HG02938 (cell line): ENCODE results near the gene STUM.
"Not testable (repeated sequence)": the region's sequence is repeated elsewhere in the genome, so short reads cannot be mapped to it uniquely, and the experiment has no call there.

ENCODE experiments used
- ATAC-seq: cut with Tn5 transposase; IDR thresholded peaks from one replicate; pipeline ENCODE4 v1.9.1; 2021; ENCODE audit warnings: mild to moderate bottlenecking, moderate library complexity; ENCODE audit not compliant: unreplicated experiment

STUM gene

DNA sequence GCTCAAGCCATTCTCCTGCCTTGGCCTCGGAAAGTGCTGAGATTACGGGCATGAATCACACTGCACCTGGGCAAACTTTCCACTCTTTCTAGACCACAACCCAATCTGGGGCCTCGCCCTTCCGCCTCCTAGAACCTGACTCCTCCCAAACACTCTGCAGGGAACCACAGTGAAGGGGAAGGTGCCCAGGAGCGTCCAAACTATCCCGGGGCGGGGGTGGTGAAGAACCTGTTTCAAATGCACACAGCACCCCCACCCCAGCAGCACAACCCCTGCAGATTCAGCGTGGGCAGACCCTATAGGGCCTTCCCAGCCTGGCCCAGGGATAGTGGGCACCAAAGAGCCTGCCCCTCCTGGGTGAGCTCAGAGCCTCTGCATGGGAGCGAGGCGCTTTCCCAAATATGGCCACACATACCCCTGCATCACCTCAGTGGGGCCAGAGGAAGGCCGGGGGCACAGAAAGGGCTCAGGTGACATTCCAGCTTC, 86.9 kb downstream of the STUM start:
- ATAC-seq: no peak

- no peak for ATAC-seq
Measured at GRCh38 chr1:226636847-226637096, 88.2 kb downstream of the STUM start.

DNA sequence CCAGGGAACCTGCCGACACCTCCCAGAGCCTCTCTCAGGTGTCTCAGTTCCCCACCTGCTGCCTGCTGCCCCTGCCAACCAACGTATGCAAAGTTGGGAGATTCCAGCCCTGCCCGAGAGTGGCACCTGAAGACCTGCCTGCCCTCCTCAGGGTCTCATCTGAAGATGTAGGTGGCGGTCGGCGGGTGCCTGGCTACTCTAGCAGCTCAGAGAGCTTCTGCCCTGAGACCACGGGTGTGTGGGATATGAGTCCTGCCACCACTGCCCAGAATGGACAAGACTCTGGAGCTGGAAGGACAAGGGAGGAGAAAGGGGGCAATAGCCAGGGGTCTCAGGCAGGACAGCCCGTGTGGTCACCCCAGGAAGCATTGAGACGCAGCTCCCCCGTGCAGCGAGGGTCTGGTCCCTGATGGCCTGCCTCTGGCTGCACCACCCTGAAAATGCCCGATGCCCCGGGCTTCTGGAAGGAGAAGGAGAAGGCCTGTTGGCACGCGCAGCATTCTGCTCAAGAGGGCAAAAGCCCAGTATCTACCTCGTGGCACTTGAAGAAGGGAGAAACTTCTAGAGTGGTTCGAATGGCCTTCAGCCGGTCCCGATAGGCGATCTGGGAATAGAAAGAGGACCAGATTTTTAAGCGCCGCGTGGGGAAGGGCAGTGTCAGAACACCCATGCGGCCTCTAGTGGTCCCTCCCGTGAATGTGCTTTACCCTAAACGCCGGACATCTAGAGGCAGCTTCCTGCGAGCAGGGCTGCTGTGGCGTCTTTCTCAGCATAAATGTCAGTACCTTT, 88.8 kb downstream of the STUM start:
- ATAC-seq: no peak

DNA sequence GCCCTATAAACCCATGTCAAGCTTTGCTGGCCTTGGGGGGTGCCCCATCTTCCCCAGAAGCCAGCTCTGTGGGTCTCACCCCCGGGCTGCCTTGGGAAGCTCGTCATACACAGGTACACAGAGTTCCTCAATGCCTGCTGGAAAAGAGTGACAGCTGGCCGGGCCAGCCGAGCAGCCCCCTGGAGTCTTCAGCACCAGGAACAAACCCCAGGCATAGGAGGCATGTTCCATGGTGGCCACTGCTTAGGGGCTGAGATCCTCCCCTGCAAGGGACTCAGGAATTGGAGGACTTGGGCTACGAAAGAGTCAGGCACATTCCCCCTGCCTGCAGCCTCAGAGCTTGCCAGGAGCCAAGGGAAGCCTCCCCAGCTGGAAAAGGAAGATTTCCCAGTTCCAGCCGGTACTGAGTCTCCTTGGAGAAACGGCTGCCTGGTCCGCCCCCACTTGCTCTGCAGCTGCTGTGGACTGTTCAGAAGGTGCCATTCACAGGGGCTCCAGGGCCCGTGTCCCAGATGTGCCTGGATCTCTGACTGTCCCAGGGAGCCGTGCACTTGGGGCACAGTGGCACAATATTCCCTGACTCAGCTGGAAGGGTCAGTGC, 89.5 kb downstream of the STUM start:
- ATAC-seq: no peak

DNA sequence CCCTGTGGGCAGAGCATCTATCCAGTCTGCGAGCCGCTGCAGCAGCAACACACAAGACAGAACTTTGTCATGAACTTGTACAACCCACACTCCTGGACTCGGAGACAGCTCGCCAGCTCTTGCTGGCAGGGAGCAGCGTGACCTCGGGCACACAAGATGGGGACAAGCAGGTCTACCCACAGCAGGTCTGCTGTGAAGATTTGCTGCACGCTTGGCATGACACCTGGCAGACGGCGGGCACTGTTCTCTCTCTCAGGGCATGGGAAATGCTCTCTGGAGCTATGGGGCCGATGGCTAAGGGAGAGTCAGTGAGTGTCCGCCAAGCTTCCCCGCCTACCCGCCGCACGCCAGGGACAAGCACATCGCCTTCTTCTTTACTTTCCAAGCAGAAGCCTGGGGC, 90.0 kb downstream of the STUM start:
- no peak for ATAC-seq

DNA sequence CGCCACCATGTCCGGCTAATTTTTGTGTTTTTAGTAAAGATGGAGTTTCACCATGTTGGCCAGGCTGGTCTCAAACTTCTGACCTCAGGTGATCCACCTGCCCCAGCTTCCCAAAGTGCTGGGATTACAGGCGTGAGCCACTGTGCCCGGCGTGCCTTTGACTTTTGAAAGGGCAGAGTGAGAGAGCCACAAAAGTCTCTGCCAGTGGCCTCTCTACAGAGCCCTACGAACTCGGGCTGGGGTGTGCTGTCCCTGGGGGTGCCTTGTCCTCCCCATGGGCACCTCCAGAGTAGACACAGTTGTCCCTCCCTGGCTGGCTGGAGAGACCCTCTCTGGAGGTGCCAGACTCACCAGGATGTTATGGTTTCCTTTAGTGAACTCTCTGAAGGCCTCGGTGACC, 90.6 kb downstream of the STUM start:
- not testable (repeated sequence) for ATAC-seq

- no peak for ATAC-seq
Measured at GRCh38 chr1:226639631-226640061, 91.1 kb downstream of the STUM start.

DNA sequence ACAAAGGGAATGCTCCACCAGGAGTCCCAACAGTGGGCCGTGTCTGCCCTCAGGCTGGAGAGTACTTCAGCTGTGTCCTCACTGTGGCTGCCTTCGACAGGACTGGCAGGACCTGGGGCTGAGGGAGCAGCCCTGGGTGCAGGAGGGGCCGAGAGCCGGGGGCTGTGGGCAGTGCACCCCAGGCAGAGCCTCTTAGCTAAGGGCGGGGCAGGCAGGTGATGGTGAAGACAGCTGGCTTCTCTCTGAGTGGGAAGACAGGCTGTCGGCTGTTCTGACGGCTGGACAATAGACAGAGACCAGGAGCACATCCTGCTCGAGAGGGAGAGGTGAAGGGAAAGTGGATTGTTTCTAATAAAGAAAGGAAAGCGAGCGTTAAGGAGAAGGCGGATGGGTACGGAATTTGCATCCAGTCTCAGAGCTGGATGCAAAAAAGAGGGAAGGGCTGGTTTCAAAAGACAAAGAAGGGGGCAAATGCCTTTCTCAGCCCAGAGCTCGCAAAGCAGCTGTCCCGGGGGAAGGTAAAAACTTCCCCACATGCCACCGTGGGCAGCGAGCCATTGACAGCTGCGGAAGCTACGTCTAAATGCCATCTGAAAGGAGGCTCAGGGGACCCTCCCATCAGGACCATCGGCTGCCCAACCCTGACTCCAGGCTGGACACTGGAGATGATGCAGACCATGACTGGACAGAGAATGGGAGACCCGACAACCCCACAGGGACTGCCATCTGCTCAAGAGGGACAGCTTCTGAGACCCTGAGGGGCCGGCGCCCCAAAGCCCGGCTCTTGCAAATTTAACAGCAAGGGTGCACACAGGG, 92.0 kb downstream of the STUM start:
- no peak for ATAC-seq

GRCh38 chr1:226641671-226642231, 93.2 kb downstream of the STUM start:
- ATAC-seq: no peak

DNA sequence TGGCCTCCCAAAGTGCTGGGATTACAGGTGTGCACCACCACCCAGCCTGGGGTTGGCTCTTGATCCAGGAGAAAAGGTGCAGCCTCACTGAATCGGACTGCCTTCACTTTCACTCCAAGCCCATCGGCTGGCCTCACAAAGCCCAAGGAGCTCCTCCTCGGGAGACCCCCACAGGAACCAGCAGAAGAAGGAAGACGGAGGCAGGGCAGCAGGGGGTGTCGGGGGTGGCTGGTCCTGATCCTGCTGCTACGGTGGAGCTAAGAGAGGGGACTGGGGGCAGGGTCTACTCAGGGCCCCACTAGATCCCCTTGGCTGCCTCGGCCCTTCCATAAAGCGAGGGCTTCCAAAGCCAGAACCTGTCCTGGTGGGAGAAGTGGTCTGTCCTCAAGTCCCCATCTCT, 93.9 kb downstream of the STUM start:
- no peak for ATAC-seq

DNA sequence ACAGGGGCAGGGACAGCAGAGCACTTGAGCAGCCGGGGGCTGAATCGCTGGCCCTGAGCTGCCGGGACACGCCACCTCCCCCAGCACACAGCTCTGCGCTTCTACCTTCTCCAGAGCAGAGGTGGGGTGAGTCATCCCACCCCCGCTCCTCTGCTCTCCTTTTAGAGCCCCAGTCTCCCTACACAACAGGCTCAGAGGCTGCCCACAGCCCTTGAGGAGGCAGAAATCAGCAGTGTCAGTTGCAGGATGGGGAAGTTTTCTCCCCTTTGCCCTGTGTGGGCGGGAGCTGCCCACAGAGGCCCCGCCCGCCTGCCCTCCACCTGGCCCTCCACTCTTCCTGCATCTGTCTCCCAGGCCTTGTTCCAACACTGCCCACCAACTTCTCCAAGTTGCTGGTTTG, 94.6 kb downstream of the STUM start:
- peak; percentile 57 for ATAC-seq

GRCh38 chr1:226643611-226644540, 95.3 kb downstream of the STUM start:
- ATAC-seq: peak; percentile 38

DNA sequence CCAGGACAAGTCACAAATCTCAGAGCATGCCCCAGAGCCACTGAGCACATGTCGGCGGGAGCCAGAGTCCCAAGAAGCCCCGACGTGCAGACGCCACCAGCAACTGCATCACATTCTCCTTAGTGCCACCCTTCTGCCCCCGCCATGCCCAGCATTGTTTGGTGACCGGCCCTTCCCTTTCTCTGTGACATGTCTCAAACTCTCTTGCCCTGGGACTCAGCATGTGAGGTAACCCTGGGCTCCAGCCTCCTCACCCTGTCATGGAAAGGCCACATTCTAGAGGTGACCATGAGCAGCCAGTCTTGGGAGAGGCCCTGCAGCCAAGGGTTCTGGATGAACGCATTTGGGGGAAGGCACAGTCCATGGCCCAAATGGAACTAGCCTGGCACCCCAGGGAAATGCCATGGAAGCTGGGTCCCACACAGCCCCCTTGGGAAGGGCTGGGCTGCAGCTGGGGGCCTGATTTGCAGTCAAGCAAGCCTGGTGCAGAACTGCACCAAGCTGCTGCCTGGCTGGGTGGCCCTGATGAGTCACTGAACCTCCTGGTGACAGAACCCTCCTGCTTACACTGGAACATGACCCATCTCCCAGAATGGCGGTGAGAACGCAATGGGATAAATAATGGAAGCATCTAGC, 96.1 kb downstream of the STUM start:
- ATAC-seq: no peak

DNA sequence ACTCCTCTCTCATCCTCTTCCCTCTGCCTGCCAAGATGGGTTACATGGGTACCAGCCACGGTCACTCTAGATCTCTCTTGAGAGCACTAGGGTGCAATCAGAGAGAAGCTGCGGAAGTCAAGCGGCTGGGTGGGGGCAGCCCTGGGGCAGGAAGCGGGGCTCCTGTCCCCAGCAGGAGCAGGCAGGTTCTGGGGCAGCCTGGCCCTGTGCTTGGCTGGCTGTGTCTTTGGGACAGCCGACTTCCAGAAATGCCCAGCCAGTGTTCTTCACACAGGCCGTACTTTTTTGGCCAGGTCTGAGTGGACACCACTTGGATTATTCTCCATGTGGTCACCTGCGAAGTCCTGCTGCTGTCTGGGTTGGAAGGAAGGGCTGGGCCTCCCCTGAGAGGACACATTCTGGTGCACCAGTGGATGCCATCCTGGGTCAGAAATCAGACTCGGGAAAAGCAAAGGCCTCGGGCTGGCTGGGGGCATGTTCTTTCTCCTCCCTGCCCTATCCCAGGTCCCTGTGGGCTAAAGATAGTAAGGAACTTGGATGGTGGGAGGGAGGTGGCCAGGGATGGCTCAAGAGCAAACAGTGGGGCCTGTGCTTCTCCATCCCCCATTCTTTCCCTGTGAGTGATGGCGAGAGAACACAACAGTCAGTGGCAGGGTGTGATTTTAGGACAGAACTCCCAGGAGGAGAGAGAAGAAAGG, 96.9 kb downstream of the STUM start:
- ATAC-seq: no peak

GRCh38 chr1:226646026-226646869, 97.7 kb downstream of the STUM start:
- no peak for ATAC-seq

- no peak for ATAC-seq
Measured at GRCh38 chr1:226646870-226647449, 98.4 kb downstream of the STUM start.

DNA sequence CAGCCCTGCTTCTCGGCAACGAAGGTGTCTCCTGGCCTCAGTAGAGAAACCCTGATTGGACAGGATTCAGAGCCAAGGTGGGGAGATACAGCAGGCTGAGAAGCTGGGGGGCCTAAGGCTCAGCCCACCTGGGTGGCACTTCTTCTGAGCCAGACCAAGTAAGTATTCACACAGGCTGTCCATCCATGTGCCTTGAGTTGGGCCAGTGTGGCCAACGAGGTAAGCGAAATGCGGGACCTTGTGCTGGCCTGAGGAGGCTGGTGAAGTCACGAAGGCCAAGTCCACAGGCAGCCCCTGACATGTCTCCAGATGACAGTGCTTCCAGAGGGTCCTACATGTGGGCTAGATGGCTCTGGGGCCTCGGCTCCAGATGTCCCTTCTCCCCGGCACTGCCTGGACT, 99.2 kb downstream of the STUM start:
- no peak for ATAC-seq

DNA sequence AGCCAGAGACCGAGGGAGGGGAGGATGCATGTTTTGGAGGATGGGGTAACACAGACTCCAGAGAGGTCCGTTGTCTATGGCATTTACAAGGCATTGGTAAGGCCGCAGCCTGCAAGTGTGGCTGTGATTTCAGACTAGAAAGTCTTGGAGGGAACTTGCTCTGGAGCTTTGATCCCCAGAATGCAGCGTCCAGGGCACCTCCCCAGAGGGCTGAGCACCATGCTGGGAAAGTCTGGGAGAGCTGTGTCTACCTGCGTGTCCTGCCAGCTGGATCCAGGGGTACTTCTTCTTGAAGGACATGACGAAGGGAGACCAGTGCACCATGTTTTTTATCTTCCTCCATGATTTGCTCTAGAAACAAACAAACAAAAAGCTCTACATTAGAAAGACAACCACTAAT, 99.9 kb downstream of the STUM start:
- ATAC-seq: no peak
